Activated T-cell treated with anti-CD3 and anti-CD28 coated beads, Interleukin-2, amount 50 U/mL, for 1 hour (primary cell): ENCODE measurements around the gene ATAD1.

Source experiments
- DNase-seq: peaks from one replicate; pipeline ENCODE4 v3.0.0-alpha.2; 2020

ATAD1 gene

DNA sequence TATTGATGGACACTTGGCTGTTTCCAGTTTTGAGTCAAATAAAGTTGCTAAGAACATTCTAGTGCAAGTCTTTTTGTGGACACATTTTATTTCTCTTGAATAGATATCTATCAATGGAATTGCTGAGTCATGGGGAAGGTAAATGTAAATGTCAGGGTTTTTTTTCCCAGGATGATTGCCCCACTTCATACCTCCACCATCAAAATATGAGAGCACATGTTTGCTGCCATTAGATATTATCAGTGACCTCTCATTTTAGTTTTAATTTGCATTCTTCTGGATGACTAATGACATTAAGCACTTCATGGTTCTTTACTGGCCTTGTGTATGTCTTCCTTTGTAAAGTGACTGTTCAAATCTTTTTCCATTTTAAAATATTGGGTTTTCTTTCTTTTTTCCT lies 112.7 kb downstream of the ATAD1 start:
- DNase-seq: no peak

DNA sequence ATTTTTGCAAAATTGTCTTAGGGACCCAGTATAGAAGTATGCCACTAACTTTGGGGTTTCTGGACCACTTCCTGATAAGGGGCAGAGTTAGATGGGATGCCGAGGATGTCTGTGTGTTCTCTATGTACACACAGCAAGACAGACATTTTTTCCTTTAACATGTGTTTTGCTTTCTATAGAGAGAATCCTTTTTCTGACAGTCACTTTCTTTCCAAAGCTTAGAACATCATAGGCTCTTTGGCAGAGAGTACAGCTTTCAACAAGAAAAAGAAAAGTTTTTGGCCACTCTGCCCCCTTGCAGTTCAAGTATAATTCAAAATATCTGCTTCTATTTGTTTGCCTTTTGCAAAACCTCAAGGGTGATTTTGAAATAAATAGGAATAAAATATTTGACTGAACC lies 114.3 kb downstream of the ATAD1 start:
- DNase-seq: no peak

DNA sequence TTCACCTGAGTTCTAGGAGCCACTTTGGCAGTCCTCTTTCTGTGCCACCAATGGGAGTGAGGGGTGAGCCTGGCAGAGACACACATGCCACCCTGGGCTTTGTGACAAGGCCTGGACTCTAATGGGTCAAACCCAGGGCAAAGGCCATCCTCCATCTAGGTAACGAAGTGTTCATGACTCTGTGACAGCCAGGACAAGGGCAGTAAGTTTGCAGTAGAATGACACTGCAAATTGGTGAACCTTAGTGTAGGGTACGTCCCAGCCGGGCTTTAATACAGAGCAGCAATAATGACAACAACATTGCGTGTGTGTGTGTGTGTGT lies 115.1 kb downstream of the ATAD1 start:
- no peak for DNase-seq

DNA sequence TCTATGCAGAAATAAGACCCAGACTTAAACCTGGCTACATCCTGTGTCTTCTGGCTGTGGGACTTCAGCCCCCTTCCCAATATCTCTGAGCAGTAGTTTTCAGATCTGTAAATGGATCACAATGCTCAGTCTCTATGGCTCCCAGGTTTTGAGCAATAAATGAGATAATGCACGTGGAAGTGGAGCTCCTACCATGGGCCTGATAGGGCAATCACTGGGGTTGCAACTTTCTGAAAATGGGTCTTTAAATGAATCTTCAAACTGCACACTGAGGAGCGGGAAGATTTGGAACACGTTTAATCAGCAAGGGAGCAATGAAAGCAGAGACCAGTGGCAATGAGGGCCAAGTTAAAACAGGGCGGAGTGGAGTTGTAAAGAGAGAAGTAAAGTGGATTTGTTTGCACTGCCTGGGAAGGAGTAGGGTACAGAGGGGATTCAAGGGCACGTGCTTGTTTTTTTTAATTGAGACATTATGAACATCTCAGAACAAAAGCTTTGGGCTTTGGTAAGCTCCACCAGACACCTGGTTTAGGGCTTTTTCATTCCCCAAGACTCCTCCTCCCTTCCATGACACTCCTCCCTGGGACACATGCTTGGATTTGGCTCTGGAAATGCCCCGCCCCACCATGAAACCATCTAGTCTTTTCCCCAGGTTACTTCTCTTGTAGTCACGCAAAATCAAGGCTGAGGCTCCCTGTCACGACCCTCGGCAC lies 115.6 kb downstream of the ATAD1 start:
- DNase-seq: no peak
